Right ventricle myocardium inferior (tissue), 1 donor: ENCODE data around the gene ELOA2. TPM values are rescaled to one million over a fixed set of nuclear protein-coding genes. Genes with fewer than 3 reads are reported as not detected.
"Not testable (repeated sequence)": the region's sequence is repeated elsewhere in the genome, so short reads cannot be mapped to it uniquely, and the experiment has no call there.

Source experiments
- ATAC-seq: fragments of 200-7000 bp; cut with Tn5 transposase; one replicate; pipeline ENCODE4 v1.9.1; 2020; ENCODE audit warnings: mild to moderate bottlenecking, moderate library complexity
- DNase-seq: peaks from one replicate; pipeline ENCODE4 v3.0.0; 2021; ENCODE audit errors: missing footprints
- intact Hi-C: fragments of 100-400 bp; cut with DNase I; formaldehyde crosslinking; loops from one replicate; pipeline ENCODE4 v1.11.0; 2022
- long read RNA-seq: library from polyadenylated mRNA; unstranded; transcript quantifications from one replicate; pipeline ENCODE4 v2.0.0, GENCODE V29; 2021
- total RNA-seq: library from RNA; stranded (reverse); fragmentation: NEBNext Ultra II Directional; extraction: Animal tissue kit (Norgen Biotek cat#: 25700); gene quantifications from one replicate; pipeline ENCODE4 v1.2.1, GENCODE V29; 2021
- donor health status: DM: no; HTN: yes; CAD: no; lungs with severe emphysema.

ELOA2 gene
- not detected for total RNA-seq
- long read RNA-seq = 0 reads

GRCh38 chr18:47035156-47035671 is at the start of gene ELOA2:
TSS of gene ELOA2 (minus strand) at chr18:47035621. CDS start at chr18:47035264, 357 bp downstream.
- ATAC-seq (no peak), DNase-seq (no peak)
- intact Hi-C loops = no loop called here

- no peak for DNase-seq
- intact Hi-C loops = no loop called here
- no peak for ATAC-seq
These were observed 46.2 kb upstream of the ELOA2 start for GRCh38 chr18:47081578-47081977.

GRCh38 chr18:47080872-47081271 is 45.5 kb upstream of the ELOA2 start:
- DNase-seq (no peak), ATAC-seq (no peak)
- intact Hi-C loops = no loop called here

- ATAC-seq = no peak
- DNase-seq = no peak
- intact Hi-C loops = no loop called here
These were observed 41.7 kb upstream of the ELOA2 start for GRCh38 chr18:47077111-47077510.

- no peak for ATAC-seq
- DNase-seq = peak; percentile 32
These were observed 39.9 kb upstream of the ELOA2 start for GRCh38 chr18:47075098-47075883.

GRCh38 chr18:47067648-47068047 is 32.2 kb upstream of the ELOA2 start:
- intact Hi-C loops = no loop called here
- DNase-seq = no peak
- no peak for ATAC-seq

More at GRCh38 chr18:47075098-47075883, 39.9 kb upstream of the ELOA2 start:
- intact Hi-C loops = no loop called here

- intact Hi-C loops = no loop called here
- ATAC-seq (no peak), DNase-seq (no peak)
These were observed 27.7 kb upstream of the ELOA2 start for GRCh38 chr18:47063096-47063495.

GRCh38 chr18:47062471-47062870 is 27.1 kb upstream of the ELOA2 start:
- DNase-seq = no peak
- intact Hi-C loops = no loop called here
- no peak for ATAC-seq

GRCh38 chr18:47054369-47054768 is 18.9 kb upstream of the ELOA2 start:
- ATAC-seq (no peak), DNase-seq (no peak)
- intact Hi-C loops = no loop called here

GRCh38 chr18:47050468-47050867 is 15.0 kb upstream of the ELOA2 start:
- intact Hi-C loops = loop anchor here (2.0 kb wide), 1 partner anchor 154 kb away; no protein-coding TSS in a partner anchor
- ATAC-seq (no peak), DNase-seq (no peak)

- ATAC-seq (no peak), DNase-seq (no peak)
- intact Hi-C loops = no loop called here
These were observed 5.6 kb upstream of the ELOA2 start for GRCh38 chr18:47040982-47041381.

- DNase-seq (no peak), ATAC-seq (no peak)
- intact Hi-C loops = no loop called here
These were observed 1.6 kb upstream of the ELOA2 start for GRCh38 chr18:47036927-47037578.

- intact Hi-C loops = no loop called here
- ATAC-seq (no peak), DNase-seq (no peak)
These were observed 965 bp upstream of the ELOA2 start for GRCh38 chr18:47036298-47036874.

- peak; percentile 25 for DNase-seq
- intact Hi-C loops, ATAC-seq: not testable (repeated sequence)
These were observed 830 bp downstream of the ELOA2 start for GRCh38 chr18:47034591-47034990.

- no peak for ATAC-seq
- DNase-seq = no peak
- intact Hi-C loops = no loop called here
These were observed 2.5 kb downstream of the ELOA2 start for GRCh38 chr18:47032945-47033344.

GRCh38 chr18:47030887-47031286 is 4.5 kb downstream of the ELOA2 start:
- intact Hi-C loops, DNase-seq, ATAC-seq: not testable (repeated sequence)

- intact Hi-C loops = not testable (repeated sequence)
These were observed 5.6 kb downstream of the ELOA2 start for GRCh38 chr18:47029684-47030353.

GRCh38 chr18:47028738-47029137 is 6.7 kb downstream of the ELOA2 start:
- peak; percentile 56 for DNase-seq
- ATAC-seq, intact Hi-C loops: not testable (repeated sequence)

More at GRCh38 chr18:47029684-47030353, 5.6 kb downstream of the ELOA2 start:
- DNase-seq = not testable (repeated sequence)
- peak; percentile 42 for ATAC-seq
